Measurements from ENCODE around the gene TMEM217.

- TF ChIP-seq, protein P1, sequence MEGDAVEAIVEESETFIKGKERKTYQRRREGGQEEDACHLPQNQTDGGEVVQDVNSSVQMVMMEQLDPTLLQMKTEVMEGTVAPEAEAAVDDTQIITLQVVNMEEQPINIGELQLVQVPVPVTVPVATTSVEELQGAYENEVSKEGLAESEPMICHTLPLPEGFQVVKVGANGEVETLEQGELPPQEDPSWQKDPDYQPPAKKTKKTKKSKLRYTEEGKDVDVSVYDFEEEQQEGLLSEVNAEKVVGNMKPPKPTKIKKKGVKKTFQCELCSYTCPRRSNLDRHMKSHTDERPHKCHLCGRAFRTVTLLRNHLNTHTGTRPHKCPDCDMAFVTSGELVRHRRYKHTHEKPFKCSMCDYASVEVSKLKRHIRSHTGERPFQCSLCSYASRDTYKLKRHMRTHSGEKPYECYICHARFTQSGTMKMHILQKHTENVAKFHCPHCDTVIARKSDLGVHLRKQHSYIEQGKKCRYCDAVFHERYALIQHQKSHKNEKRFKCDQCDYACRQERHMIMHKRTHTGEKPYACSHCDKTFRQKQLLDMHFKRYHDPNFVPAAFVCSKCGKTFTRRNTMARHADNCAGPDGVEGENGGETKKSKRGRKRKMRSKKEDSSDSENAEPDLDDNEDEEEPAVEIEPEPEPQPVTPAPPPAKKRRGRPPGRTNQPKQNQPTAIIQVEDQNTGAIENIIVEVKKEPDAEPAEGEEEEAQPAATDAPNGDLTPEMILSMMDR (IDR thresholded peaks at IDR 0.05), result no peak
- TF ChIP-seq POLR2A (IDR thresholded peaks at IDR 0.05), result no peak
- no peak for TF ChIP-seq POLR2AphosphoS5 (IDR thresholded peaks at IDR 0.05)
Measured at GRCh38 chr6:37287519-37288157, 29.7 kb upstream of the TMEM217 start.
